ENCODE results near the gene PDLIM7. TPM values are rescaled to one million over a fixed set of nuclear protein-coding genes. Genes with fewer than 3 reads are reported as not detected.

The PDLIM7 gene
- total RNA-seq, 1 experiment from 2014 or later, result 132 TPM

DNA sequence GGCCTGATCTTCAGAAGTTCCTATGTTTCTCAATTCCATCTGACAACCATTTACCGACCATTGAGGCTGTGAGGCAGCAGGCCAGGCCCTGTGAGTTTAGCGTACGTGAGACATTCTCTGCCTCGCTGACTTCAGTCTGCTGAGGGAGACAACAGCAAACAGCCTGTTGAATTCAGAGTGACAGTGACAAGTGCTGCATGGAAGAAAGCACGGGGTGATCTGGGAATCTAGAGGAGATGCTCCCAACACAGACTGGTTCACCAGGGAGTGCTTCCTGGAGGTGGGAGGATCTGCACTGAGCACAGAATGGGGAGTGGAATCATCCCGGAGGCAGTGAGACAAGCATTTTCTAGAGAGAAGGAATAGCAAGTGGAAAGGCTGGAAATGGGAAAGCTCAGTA is 29.4 kb upstream of the PDLIM7 start:
- H3K27me3 ChIP-seq (replicated peaks; ENCODE audit: insufficient read depth, low read depth, low read length, poor library complexity), result no peaks in the 10 kb centered on the region
- no peaks in the 10 kb centered on the region for H3K4me1 ChIP-seq (ENCODE audit: insufficient read depth, low read length, poor library complexity, severe bottlenecking)
- TF ChIP-seq CTCF (conservative IDR thresholded peaks at IDR 0.05; ENCODE audit: low read depth, low read length) (no peak), EZH2 (IDR thresholded peaks at IDR 0.05; ENCODE audit: borderline replicate concordance, low read depth, low read length, poor library complexity, severe bottlenecking) (no peak)
- no peak overlapping the region for H3K4me3 ChIP-seq (ENCODE audit: low read depth, low read length, poor library complexity, severe bottlenecking)
- H3K36me3 ChIP-seq (ENCODE audit: insufficient read depth, low read length, poor library complexity, severe bottlenecking), result peaks cover 26% of the 10 kb centered on the region
- BruUV-seq (replicated peaks), result no TSS peak
- no peaks in the 10 kb centered on the region for H3K9me3 ChIP-seq (ENCODE audit: low read depth, low read length, poor library complexity, severe bottlenecking)
- no peak overlapping the region for H3K27ac ChIP-seq (ENCODE audit: low read depth, low read length, poor library complexity, severe bottlenecking)
- ChIA-PET POLR2A (ENCODE audit: low non-redundant PET) (no interaction called here), CTCF (no interaction called here)
- intact Hi-C loops (cut with micrococcal nuclease; ENCODE audit: unreplicated experiment), result no loop called here
- DNase-seq (ENCODE audit: low spot score), result no peak

- DNase-seq (ENCODE audit: low spot score), result no peak
- no peaks in the 10 kb centered on the region for H3K9me3 ChIP-seq (ENCODE audit: low read depth, low read length, poor library complexity, severe bottlenecking)
- TF ChIP-seq CTCF (conservative IDR thresholded peaks at IDR 0.05; ENCODE audit: low read depth, low read length) (no peak), EZH2 (IDR thresholded peaks at IDR 0.05; ENCODE audit: borderline replicate concordance, low read depth, low read length, poor library complexity, severe bottlenecking) (no peak)
- H3K4me3 ChIP-seq (ENCODE audit: low read depth, low read length, poor library complexity, severe bottlenecking), result no peak overlapping the region
- no TSS peak for BruUV-seq (replicated peaks)
- POLR2A ChIA-PET (ENCODE audit: low non-redundant PET), result no interaction called here
- CTCF ChIA-PET, result no interaction called here
- peaks cover 26% of the 10 kb centered on the region for H3K36me3 ChIP-seq (ENCODE audit: insufficient read depth, low read length, poor library complexity, severe bottlenecking)
- no peaks in the 10 kb centered on the region for H3K27me3 ChIP-seq (replicated peaks; ENCODE audit: insufficient read depth, low read depth, low read length, poor library complexity)
- no peak overlapping the region for H3K27ac ChIP-seq (ENCODE audit: low read depth, low read length, poor library complexity, severe bottlenecking)
- intact Hi-C loops (cut with micrococcal nuclease; ENCODE audit: unreplicated experiment), result no loop called here
- H3K4me1 ChIP-seq (ENCODE audit: insufficient read depth, low read length, poor library complexity, severe bottlenecking), result no peaks in the 10 kb centered on the region
Measured at GRCh38 chr5:177526191-177526590, 28.8 kb upstream of the PDLIM7 start.

GRCh38 chr5:177524941-177525655 is 27.7 kb upstream of the PDLIM7 start:
- no TSS peak for BruUV-seq (replicated peaks)
- ChIA-PET POLR2A (ENCODE audit: low non-redundant PET) (no interaction called here), CTCF (no interaction called here)
- Histone ChIP-seq H3K36me3 (ENCODE audit: insufficient read depth, low read length, poor library complexity, severe bottlenecking) (peaks cover 24% of the 10 kb centered on the region), H3K27me3 (replicated peaks; ENCODE audit: insufficient read depth, low read depth, low read length, poor library complexity) (no peaks in the 10 kb centered on the region), H3K4me1 (ENCODE audit: insufficient read depth, low read length, poor library complexity, severe bottlenecking) (no peaks in the 10 kb centered on the region), H3K9me3 (ENCODE audit: low read depth, low read length, poor library complexity, severe bottlenecking) (no peaks in the 10 kb centered on the region), H3K27ac (ENCODE audit: low read depth, low read length, poor library complexity, severe bottlenecking) (no peak overlapping the region), H3K4me3 (ENCODE audit: low read depth, low read length, poor library complexity, severe bottlenecking) (no peak overlapping the region)
- no peak for DNase-seq (ENCODE audit: low spot score)
- intact Hi-C loops (cut with micrococcal nuclease; ENCODE audit: unreplicated experiment), result no loop called here
- TF ChIP-seq CTCF (conservative IDR thresholded peaks at IDR 0.05; ENCODE audit: low read depth, low read length) (no peak), EZH2 (IDR thresholded peaks at IDR 0.05; ENCODE audit: borderline replicate concordance, low read depth, low read length, poor library complexity, severe bottlenecking) (no peak)
